Upper lobe of left lung (tissue), 4 donors: Measurements from ENCODE around the gene FAM227B.

ENCODE experiments used
- EP300 ChIP-seq, 4 donors: sonication (generic); formaldehyde crosslinking; IDR thresholded peaks; one replicate each; pipeline ENCODE4 v1.5.1; 2017; ENCODE audit warnings: antibody characterized with exemption in 4 of 4, control low read depth in 2 of 4
- POLR2AphosphoS5 ChIP-seq, 2 donors: sonication (generic); formaldehyde crosslinking; IDR thresholded peaks; one replicate each; pipeline ENCODE4 v1.5.1; 2017; ENCODE audit warnings: antibody characterized with exemption in 2 of 2
- TF ChIP-seq, protein P1 (sequence below), 6 experiments: fragments of 450-650 bp in 4 of 6; fragments of 200-600 bp in 2 of 6; sonication (generic) in 2 of 6; IDR thresholded peaks; one replicate each; pipeline ENCODE4 v1.5.1; 2016 to 2019; ENCODE audit warnings: antibody characterized with exemption in 6 of 6

DNA sequence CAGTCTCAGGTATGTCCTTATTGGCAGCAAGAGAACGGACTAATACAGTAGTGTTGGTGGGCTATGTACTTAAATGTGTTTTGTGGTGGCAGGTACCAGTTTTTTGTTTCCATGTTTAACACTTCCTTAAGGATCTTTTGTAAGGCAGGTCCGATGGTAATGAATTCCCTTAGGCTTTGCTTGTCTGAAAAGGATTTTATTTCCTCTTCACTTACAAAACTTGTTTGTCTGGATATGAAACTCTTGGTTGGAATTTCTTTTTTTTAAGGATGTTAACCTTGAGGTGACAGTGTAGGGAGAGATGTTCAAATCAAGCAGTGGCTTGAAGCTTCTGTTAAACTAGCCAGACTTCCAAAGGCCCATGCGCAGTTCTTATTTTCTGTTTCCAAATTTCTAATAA lies 319.8 kb downstream of the FAM227B start:
- TF ChIP-seq POLR2AphosphoS5 (IDR thresholded peaks at IDR 0.05) (no peak), EP300 (IDR thresholded peaks at IDR 0.05) (no peak)
- TF ChIP-seq, protein P1, sequence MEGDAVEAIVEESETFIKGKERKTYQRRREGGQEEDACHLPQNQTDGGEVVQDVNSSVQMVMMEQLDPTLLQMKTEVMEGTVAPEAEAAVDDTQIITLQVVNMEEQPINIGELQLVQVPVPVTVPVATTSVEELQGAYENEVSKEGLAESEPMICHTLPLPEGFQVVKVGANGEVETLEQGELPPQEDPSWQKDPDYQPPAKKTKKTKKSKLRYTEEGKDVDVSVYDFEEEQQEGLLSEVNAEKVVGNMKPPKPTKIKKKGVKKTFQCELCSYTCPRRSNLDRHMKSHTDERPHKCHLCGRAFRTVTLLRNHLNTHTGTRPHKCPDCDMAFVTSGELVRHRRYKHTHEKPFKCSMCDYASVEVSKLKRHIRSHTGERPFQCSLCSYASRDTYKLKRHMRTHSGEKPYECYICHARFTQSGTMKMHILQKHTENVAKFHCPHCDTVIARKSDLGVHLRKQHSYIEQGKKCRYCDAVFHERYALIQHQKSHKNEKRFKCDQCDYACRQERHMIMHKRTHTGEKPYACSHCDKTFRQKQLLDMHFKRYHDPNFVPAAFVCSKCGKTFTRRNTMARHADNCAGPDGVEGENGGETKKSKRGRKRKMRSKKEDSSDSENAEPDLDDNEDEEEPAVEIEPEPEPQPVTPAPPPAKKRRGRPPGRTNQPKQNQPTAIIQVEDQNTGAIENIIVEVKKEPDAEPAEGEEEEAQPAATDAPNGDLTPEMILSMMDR (IDR thresholded peaks at IDR 0.05), result no peak
